ACC112 (cell line): ENCODE data around the gene LACTBL1.

Experiments
- H2AFZ ChIP-seq: fragments of 200-600 bp; sonication (generic); one replicate; pipeline ENCODE4 v1.6.0; 2017; ENCODE audit warnings: antibody characterized with exemption, low read length; ENCODE audit not compliant: unreplicated experiment
- H3K27ac ChIP-seq: fragments of 200-600 bp; sonication (generic); 2 replicates; pipeline ENCODE4 v1.5.1; 2014; ENCODE audit warnings: low read depth, mild to moderate bottlenecking, antibody characterized with exemption, low read length, moderate library complexity
- H3K27me3 ChIP-seq: fragments of 200-600 bp; sonication (generic); 2 replicates; pipeline ENCODE4 v1.6.1; 2014; ENCODE audit warnings: mild to moderate bottlenecking, antibody characterized with exemption, low read length, moderate library complexity, mixed read lengths; ENCODE audit not compliant: insufficient read depth
- H3K36me3 ChIP-seq: fragments of 200-600 bp; sonication (generic); 2 replicates; pipeline ENCODE4 v1.6.1; 2016; ENCODE audit warnings: mild to moderate bottlenecking, antibody characterized with exemption, low read length, moderate library complexity, mixed read lengths; ENCODE audit not compliant: insufficient read depth
- H3K4me1 ChIP-seq: fragments of 200-600 bp; sonication (generic); one replicate; pipeline ENCODE4 v1.6.1; 2016; ENCODE audit warnings: low read length, mixed read lengths; ENCODE audit not compliant: insufficient read depth, unreplicated experiment, control insufficient read depth
- H3K4me3 ChIP-seq: fragments of 200-600 bp; sonication (generic); 2 replicates; pipeline ENCODE4 v1.5.1; 2014; ENCODE audit warnings: mild to moderate bottlenecking, low read depth, low read length
- H3K79me2 ChIP-seq: fragments of 200-600 bp; sonication (generic); one replicate; pipeline ENCODE4 v1.6.0; 2016; ENCODE audit warnings: low read length; ENCODE audit not compliant: control insufficient read depth, unreplicated experiment, insufficient read depth

Gene LACTBL1

DNA sequence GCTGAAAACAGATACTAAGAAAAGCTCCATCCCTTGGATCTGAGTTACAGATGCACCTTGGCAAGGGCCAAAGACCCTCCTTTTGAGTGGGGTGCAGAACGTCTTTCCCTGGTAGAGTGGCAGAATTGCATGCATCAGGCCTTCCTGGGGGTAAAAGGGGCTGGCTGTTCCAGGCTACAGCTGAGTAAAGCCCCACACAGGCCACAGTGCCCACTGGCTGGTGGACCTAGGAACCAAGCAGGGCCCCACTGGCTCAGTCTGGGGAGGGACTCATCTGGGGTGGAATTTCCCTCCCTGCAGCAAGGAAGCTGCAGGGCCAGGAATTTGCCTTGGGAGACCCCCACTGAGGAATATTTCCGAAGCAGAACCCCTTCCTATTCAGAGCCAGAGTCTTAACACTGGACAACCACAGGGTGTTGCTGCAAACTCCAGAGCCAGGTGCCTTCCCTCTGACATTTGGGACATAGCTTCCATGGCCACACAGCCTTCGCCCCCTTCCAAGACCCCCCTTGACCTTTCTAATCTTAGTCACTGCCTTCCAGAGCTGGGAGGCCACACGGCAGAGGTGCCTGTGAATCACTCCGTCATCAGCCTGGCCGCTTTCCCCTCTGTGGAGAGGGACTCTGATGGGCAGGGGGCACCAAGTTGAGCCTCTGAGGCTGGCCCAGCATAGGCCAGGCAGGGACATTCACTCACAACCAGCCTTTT, 52.5 kb downstream of the LACTBL1 start:
- Histone ChIP-seq H3K4me3 (no peak overlapping the region), H3K4me1 (no peaks in the 10 kb centered on the region), H3K27me3 (no peaks in the 10 kb centered on the region), H2AFZ (no peak overlapping the region), H3K27ac (no peak overlapping the region), H3K36me3 (no peaks in the 10 kb centered on the region), H3K79me2 (no peaks in the 10 kb centered on the region)

DNA sequence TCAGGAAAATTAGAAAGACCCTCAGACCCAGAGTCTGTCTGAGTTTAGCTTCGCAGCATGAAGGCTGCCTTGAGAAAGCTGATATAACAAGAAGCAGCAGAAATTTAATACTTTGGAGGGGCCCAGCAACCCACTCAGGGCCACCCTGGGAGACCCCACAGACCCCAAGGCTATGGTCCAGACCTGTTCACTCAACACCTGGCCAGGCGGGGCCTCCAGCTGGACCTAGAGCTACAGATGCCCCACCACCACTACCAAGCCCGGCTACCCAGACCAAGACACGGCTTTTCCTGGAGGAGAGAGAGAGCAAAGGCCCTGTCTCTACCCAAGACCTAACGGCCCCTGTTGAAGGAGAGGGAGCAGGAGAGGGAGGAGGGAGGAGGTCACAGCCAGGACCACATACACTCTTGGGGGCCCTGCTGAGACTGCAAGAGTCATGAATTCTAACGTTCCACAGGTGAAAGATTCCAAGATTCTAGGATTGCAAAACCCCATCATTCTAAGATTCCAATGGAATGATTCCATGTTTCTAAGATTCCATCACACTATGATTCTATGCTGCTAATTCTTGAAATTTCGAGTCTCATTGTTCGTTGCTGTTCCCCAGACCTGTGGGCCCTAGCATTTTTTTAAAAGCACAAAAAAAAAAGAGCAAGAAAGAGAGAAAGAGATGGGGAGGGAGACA, 53.2 kb downstream of the LACTBL1 start:
- no peak overlapping the region for H3K27ac ChIP-seq

DNA sequence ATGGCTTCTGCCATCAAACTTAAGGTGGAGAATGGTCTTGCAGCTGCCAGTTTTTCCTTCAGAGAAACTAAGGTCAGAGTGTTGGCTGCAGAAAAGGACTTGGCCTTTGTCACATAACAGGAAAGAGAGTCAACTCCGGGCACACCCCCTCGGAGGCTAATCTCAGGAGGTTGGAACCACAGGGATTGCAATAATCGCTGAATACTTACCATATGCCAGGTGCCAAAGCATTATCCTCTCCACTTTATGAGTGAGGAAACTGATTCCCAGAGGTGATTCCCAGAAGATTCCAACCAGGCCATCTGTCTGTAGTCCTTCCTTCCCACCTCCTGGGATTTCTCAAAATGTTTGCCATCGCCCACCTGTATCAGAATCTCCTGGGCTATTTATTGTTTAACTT, 54.0 kb downstream of the LACTBL1 start:
- Histone ChIP-seq H3K27ac (no peak overlapping the region), H3K27me3 (no peaks in the 10 kb centered on the region), H2AFZ (no peak overlapping the region), H3K79me2 (no peaks in the 10 kb centered on the region), H3K4me1 (no peaks in the 10 kb centered on the region), H3K4me3 (no peak overlapping the region), H3K36me3 (no peaks in the 10 kb centered on the region)

More for the DNA sequence above, 53.2 kb downstream of the LACTBL1 start:
- Histone ChIP-seq H3K4me1 (no peaks in the 10 kb centered on the region), H2AFZ (no peak overlapping the region), H3K4me3 (no peak overlapping the region), H3K36me3 (no peaks in the 10 kb centered on the region), H3K79me2 (no peaks in the 10 kb centered on the region), H3K27me3 (no peaks in the 10 kb centered on the region)

DNA sequence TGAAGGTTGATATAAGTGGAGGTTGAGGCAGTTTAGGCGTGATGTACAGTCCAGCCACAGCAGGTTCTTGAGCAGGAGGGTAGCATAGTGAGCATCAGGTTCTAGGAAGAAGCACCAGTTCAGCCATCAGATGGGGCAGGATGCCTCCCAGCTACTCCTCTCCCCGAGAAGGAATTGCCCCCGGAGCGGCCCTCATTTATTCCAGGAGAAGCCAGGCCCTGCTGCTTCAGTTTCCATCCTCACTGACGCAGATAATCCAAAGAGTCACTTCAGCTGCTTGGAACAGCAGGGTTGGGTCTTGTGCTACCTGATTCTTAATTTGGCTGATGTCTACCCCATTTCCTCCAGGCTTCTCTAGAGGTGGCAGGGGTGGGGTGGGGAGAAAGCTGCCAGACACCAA, 54.7 kb downstream of the LACTBL1 start:
- Histone ChIP-seq H3K36me3 (no peaks in the 10 kb centered on the region), H3K79me2 (no peaks in the 10 kb centered on the region), H3K4me3 (no peak overlapping the region), H3K27me3 (no peaks in the 10 kb centered on the region), H3K27ac (no peak overlapping the region), H2AFZ (no peak overlapping the region), H3K4me1 (no peaks in the 10 kb centered on the region)

DNA sequence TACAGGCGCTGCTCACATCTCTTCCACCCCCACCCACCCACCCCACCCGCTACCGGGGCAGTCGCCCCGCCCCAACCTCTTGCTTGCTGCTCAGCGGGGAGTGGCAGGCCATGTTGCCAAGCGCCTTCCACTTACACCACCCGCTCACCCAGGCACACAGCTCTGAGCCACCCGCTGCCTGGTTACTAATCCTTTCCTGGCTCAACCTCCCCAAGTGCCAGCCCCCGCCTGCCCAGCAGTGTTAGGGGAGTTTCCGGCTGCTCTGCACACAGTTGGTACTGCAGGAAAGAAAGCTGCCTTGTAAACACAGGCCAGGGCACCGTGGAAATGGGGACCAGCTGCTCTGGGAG, 56.2 kb downstream of the LACTBL1 start:
- no peak overlapping the region for H3K4me3 ChIP-seq
- no peaks in the 10 kb centered on the region for H3K4me1 ChIP-seq
- H3K36me3 ChIP-seq = no peaks in the 10 kb centered on the region
- H3K27ac ChIP-seq = no peak overlapping the region
- H2AFZ ChIP-seq = no peak overlapping the region
- no peaks in the 10 kb centered on the region for H3K27me3 ChIP-seq
- no peaks in the 10 kb centered on the region for H3K79me2 ChIP-seq

DNA sequence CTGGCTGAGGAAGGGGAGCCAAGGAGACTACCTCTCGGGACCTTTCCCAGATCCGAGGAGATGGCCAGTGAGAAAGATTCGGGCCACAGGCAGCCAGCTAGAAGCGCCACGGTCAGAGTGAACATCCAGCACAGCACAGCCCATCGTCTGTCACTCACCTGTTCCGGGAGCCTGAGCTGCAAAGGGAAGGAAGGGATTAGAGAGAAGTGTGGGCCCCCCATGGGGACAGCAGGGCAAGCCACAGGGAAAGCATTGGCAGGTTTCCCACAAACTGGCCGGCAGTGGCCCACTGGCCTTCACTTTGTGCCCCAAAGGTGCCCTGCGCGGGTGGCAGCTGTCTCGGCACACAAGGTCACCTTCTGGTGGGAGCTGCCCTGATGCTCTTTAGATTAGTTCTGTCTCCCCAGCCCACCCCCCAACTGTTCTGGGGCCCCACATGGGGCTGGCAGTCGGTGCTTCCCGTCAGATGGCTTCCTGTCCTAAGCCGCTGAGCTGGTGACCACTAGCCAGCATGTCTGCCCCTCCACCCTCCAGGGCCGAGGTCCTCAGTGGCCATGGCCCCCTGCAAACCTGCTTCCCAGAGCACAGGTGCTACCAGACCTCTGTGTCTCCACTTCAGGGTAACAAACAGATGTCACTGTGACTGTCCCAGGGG, 56.7 kb downstream of the LACTBL1 start:
- Histone ChIP-seq H2AFZ (no peak overlapping the region), H3K27me3 (no peaks in the 10 kb centered on the region), H3K27ac (no peak overlapping the region), H3K4me1 (no peaks in the 10 kb centered on the region), H3K4me3 (no peak overlapping the region), H3K79me2 (no peaks in the 10 kb centered on the region), H3K36me3 (no peaks in the 10 kb centered on the region)

DNA sequence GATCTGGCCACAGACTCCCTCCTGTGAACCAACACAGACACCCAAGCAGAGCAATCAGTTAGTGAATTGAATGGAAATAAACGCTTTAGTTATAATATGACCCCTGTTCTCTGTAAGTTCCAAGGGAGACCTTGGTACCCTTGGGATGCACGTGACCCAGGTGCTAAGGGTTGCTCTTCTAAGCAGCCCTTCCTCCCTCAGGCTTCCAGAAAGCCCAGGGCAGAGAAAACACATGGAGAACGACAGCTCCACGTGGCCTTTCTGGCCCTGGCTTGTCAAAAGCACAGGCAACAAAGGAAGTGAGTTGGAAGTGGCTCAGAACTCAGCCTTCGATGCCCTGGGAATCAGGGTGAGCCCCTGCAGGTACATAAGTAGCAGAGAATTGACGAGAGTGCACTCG, 57.4 kb downstream of the LACTBL1 start:
- no peak overlapping the region for H3K4me3 ChIP-seq
- no peak overlapping the region for H3K27ac ChIP-seq
- H3K27me3 ChIP-seq = no peaks in the 10 kb centered on the region
- H3K36me3 ChIP-seq = no peaks in the 10 kb centered on the region
- H2AFZ ChIP-seq = no peak overlapping the region
- no peaks in the 10 kb centered on the region for H3K79me2 ChIP-seq
- H3K4me1 ChIP-seq = no peaks in the 10 kb centered on the region

DNA sequence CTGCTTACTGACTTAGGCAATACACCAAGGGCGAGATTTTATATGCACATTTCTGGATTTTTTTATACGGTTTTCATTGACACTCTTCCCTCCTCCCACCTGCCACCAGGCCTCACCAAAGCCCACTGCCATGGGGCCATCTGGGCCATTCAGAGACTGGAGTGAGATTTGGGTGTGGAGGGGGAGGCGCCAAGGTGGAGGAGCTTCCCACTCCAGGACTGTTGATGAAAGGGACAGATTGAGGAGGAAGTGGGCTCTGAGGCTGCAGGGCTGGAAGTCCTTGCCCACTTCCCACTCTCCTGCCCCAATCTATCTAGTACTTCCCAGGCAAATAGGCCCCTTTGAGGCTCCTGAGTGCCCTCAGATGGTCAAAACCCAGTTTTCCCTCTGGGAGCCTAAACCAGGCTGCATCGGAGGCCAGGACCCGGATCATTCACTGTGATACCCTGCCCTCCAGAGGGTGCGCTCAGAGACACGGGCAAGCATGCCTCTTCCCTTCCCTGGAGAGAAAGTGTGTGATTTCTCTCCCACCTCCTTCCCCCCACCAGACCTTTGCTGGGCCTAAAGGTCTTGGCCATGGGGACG, 57.9 kb downstream of the LACTBL1 start:
- no peaks in the 10 kb centered on the region for H3K27me3 ChIP-seq
- no peak overlapping the region for H3K27ac ChIP-seq
- H2AFZ ChIP-seq = no peak overlapping the region
- H3K4me1 ChIP-seq = no peaks in the 10 kb centered on the region
- no peak overlapping the region for H3K4me3 ChIP-seq
- H3K36me3 ChIP-seq = no peaks in the 10 kb centered on the region
- no peaks in the 10 kb centered on the region for H3K79me2 ChIP-seq

DNA sequence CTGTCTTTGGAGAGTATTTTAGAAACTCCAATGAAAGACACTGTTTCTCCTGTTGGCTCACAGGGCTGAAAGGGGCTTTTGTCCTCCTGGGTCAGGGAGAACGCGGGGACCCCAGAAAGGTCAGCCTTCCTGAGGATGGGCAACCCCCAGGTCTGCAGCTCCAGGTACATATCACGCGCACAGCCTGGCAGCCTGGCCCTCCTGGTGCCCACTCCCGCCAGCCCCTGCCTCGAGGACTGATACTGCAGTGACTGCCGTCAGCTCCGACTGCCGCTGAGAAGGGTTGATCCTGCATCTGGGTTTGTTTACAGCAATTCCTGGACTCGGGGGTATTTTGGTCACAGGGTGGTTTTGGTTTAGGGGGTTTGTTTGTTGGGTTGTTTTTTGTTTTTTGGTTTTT, 58.5 kb downstream of the LACTBL1 start:
- Histone ChIP-seq H3K27me3 (no peaks in the 10 kb centered on the region), H3K79me2 (no peaks in the 10 kb centered on the region), H3K4me1 (no peaks in the 10 kb centered on the region), H3K27ac (no peak overlapping the region), H3K36me3 (no peaks in the 10 kb centered on the region), H2AFZ (no peak overlapping the region), H3K4me3 (no peak overlapping the region)

DNA sequence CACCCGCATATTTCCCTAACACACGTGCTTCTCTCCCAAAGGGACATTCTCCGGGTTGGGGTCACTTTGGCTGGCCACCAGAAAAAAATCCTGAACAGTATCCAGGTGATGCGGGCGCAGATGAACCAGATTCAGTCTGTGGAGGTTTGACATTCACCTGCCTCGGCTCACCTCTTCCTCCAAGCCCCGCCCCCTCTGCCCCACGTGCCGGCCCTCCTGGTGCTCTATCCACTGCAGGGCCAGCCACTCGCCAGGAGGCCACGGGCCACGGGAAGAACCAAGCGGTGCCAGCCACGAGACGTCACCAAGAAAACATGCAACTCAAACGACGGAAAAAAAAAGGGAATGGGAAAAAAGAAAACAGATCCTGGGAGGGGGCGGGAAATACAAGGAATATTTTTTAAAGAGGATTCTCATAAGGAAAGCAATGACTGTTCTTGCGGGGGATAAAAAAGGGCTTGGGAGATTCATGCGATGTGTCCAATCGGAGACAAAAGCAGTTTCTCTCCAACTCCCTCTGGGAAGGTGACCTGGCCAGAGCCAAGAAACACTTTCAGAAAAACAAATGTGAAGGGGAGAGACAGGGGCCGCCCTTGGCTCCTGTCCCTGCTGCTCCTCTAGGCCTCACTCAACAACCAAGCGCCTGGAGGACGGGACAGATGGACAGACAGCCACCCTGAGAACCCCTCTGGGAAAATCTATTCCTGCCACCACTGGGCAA, 59.1 kb downstream of the LACTBL1 start:
- H3K4me1 ChIP-seq = no peaks in the 10 kb centered on the region
- H3K36me3 ChIP-seq = no peaks in the 10 kb centered on the region
- no peaks in the 10 kb centered on the region for H3K79me2 ChIP-seq
- H3K27me3 ChIP-seq = no peaks in the 10 kb centered on the region
- H2AFZ ChIP-seq = no peak overlapping the region
- no peak overlapping the region for H3K4me3 ChIP-seq
- H3K27ac ChIP-seq = no peak overlapping the region
